AG08395 (cell line): ENCODE results near the gene PSD4.
A peak's percentile ranks its signal among the peaks of the same experiment; 100 is the strongest.

Source experiments
- DNase-seq: peaks from one replicate; pipeline ENCODE4 v3.0.0; 2012; ENCODE audit warnings: mixed read lengths, low spot score

PSD4 gene

GRCh38 chr2:113238871-113239839 lies 65.4 kb downstream of the PSD4 start:
- DNase-seq, result no peak

GRCh38 chr2:113240150-113240914 lies 66.6 kb downstream of the PSD4 start:
- peak; percentile 95 for DNase-seq

DNA sequence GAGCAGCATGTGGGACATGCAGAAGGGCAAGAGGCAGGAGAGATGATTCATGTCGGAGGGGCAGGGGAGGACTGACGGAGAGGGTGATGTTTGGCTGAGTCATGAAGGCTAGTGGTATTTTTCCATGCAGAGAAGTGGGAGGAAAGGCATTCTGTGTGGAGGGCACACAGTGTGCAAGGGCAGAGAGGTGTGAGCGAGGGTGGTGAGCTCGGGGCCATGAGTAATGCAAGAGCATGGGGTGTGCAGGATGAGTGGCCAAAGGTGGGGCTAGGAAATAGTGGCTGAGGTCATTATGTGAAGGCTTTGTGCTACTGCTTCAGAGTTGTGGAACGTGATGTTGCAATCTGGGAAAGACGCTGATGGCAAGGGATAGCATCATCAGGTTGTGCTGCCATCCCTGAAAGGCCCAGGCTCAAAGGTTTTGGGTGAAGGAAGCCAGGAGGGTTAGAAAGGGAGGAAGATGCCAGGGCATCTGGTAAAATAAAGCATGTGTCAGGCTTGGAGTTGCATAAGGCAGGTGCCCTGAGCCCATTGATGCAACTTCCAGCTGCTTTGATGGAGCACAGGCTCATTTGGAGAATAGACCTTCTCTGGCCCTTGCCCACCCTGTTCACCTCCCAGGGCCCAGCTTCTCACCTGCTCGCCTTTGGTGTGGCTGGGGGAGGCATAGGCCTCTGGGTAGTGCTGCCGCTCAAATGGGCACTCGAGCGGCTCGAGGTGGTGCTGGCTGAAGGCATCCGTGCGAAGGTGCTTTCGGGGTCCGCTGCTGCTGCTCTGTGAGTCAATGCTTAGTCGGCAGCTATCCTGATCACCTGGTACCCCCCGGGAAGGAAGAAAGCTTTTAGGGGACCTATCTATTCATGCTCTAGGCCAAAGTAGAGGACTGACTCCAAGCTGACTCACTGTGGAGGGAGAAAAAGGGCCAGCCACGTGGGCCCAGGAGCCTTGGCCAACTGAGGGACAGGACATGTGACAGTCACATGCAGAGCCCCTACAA lies 67.4 kb downstream of the PSD4 start:
- DNase-seq, result peak; percentile 98

- DNase-seq, result no peak
Observed at GRCh38 chr2:113242327-113242726, 68.6 kb downstream of the PSD4 start.

DNA sequence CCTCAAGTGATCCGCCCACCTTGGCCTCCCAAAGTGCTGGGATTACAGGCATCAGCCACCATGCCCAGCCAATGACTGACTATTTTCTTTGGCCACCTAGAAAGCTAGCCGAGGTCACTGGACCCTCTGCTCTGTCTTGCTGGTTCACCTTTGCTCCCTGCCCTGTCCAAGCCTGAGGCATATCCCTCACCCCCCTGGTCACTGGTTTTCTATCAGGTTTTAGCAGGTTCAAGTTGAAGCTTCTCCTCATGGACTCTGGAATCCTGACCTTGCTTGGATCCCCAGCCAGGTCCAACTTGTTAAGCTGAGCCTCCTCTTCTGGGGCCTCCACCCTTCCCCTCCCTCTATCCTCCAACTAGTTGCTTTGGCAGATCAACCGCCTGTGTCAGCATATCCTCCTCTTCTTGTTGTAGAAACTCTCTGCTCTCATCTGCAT lies 71.5 kb downstream of the PSD4 start:
- DNase-seq, result no peak

DNA sequence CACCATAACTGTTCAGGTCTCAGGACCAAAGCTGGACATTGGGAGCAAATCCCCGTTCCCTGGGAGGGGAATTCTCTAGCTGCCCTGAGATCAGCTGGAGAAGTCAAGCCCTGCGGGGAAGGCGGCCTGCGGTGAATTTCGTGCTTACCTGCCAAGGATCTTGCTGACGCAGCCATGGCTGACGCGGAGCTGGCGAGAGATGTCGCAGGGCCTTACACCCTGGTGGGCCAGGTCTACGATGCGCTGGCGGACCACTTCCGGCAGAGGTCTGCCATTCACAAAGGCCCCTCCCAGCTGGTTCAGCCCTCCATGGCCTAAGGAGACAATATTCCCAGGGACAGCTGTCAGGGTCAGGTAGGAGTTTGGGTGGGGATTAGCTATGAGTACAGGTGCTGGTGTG lies 72.8 kb downstream of the PSD4 start:
- no peak for DNase-seq

DNA sequence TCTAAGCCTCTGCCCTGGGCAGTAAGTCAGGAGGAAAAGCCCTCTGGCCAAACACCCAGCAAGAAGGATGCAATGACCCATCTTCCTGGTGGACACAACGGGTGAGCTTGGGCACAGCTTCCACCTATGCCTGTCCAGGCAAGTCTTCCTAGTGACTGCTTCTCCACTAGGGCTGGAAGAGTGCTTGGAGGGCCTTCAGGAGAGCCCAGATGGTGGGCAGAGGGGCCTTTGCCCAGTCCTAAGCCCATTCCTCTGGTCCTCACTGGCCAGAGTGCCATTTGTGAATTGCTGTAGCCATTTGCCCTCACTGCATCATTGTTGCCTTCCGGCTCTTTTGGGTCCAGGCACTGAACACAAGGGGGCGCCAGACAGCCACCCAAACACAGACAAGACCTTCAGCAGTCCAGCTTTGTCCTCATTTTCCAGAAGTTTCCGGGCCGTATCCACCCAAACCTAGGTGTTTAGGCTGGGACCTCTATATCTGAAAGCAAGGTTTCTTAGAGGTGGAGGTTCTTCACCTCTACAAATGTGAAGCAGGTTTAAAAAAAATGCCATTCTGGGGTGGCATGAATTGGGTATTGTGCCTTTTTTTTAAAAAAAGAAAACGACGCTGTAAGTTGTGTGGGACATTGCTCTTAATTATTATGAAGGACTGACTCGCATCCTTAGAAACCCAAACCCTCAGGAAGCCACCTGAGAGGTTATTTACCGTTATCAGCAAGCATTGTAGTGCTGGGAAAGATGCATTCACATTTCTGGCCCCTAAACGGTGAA lies 75.4 kb downstream of the PSD4 start:
- peak; percentile 89 for DNase-seq

- DNase-seq, result no peak
Observed at GRCh38 chr2:113251118-113251517, 77.3 kb downstream of the PSD4 start.

- no peak for DNase-seq
Observed at GRCh38 chr2:113252047-113252590, 78.3 kb downstream of the PSD4 start.

- no peak for DNase-seq
Observed at GRCh38 chr2:113253453-113253852, 79.7 kb downstream of the PSD4 start.

DNA sequence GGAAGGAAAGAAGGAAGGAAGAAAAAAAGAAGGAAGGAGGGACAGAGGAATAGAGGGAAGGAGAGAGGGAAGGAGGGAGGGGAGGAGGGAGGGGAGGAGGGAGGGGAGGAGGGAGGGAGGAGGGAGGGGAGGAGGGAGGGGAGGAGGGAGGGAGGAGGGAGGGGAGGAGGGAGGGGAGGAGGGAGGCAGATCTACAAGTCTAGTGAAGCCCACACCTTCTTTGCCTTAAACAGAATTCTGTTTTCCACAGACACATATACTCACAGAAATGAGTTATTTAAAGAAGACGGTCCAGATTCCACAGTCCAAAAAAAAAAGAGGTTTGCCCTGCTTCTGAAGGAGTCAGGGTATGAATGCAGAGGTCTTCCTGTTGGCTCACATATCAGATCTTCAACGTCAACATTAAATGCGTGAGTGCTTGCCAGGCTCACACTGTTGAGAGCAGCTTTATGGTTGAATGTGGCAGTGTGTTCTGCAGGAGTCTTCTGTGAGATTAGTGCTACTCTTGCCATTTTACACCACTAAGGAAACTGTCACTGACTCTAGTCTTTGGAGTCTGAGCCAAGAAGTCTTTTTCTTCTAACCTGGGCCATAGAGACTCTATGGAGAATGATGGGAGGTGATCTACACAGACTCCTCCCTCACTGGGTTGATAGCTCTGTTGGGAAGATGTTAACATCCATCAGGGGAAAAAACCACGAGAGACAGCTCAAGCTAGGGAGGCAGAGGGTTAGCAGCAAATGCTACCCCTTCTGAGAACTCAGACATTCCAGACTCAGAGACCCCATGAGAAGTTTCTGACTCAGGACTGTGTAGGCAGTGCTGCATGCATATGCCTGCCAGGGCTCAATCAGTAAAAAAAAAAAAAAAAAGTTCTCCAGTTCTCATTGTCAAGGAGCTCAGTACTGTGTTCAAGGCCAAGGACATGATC lies 81.6 kb downstream of the PSD4 start:
- DNase-seq, result no peak

- DNase-seq, result no peak
Observed at GRCh38 chr2:113257516-113258264, 83.9 kb downstream of the PSD4 start.

DNA sequence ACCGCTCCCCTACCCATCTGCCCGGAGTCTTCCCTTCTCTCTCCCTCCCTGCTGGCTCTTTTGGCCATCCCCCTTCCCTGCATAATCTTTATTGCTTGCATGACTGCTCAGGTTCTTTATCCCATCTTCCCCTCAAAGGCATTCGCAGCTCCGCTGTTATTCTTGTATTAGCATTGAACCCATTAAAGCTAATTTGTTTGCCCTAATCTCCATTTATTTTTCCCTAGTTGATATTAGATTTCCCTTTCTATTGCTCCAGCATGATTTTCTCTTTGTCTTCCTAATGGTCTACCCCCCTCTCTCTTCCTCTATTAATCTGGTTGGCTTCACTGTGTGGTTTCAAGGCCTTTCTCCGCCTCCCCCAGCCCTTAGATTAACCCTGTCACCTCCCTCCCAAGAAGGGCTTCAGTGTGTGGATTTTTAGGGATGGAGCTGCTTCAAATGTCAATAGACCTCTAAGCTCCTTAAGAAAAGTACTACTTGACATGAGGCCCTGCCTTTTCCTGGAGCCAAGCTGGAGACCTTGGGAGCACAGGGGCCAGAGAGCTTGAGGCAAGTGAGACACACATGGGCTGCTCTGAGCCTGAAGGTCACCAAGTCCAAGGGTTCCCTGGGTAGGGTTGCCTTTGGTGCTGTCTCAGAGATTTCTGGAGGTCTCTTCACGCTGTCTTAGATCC lies 84.8 kb downstream of the PSD4 start:
- no peak for DNase-seq
